HEK293T (cell line): ENCODE data around the gene DAPK1.

ENCODE experiments used
- ARNT ChIP-seq: fragments of 450-650 bp; IDR thresholded peaks from 2 replicates; pipeline ENCODE4 v1.6.1; 2017; ENCODE audit warnings: mild to moderate bottlenecking
- SP1 ChIP-seq: fragments of 450-650 bp; IDR thresholded peaks from 2 replicates; pipeline ENCODE4 v1.6.1; 2017
- TARDBP ChIP-seq: fragments of 450-650 bp; IDR thresholded peaks from 2 replicates; pipeline ENCODE4 v1.6.1; 2016
- ZNF384 ChIP-seq: fragments of 450-650 bp; IDR thresholded peaks from 2 replicates; pipeline ENCODE4 v1.6.1; 2016
- TF ChIP-seq, protein P1 (sequence below): fragments of 450-650 bp; IDR thresholded peaks from 2 replicates; pipeline ENCODE4 v1.6.1; 2016

DNA sequence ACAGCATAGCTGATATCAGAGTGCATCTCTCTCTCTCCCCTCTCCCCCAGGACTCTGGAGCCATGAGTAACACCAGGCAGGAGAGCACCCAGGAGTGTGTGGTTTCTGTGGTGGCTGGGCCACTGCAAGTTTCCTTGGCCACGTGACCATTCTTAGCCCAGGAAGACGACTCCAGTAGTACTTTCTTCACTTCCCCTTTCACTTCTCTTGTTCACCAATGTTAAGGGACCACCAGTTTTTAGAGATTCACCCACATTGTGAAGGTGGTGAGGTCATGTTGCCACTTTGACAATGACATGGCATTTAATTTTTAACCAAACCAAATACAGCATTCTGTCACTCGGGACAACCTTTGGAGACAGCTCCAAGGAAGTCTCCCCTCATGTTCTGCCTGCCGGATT, 17.9 kb upstream of the DAPK1 start:
- TF ChIP-seq ARNT, result no peak
- no peak for TF ChIP-seq SP1
- TF ChIP-seq TARDBP, result no peak
- TF ChIP-seq ZNF384, result no peak
- TF ChIP-seq, protein P1, sequence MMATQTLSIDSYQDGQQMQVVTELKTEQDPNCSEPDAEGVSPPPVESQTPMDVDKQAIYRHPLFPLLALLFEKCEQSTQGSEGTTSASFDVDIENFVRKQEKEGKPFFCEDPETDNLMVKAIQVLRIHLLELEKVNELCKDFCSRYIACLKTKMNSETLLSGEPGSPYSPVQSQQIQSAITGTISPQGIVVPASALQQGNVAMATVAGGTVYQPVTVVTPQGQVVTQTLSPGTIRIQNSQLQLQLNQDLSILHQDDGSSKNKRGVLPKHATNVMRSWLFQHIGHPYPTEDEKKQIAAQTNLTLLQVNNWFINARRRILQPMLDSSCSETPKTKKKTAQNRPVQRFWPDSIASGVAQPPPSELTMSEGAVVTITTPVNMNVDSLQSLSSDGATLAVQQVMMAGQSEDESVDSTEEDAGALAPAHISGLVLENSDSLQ, result no peak
